NCI-H1930 (cell line): ENCODE data around the gene KRT4.
"Not testable (repeated sequence)": the region's sequence is repeated elsewhere in the genome, so short reads cannot be mapped to it uniquely, and the experiment has no call there.

Source experiments
- DNase-seq, 2 experiments: peaks; one replicate each; lab custom pipeline; 2025; lab: John Stamatoyannopoulos, UW

The KRT4 gene

DNA sequence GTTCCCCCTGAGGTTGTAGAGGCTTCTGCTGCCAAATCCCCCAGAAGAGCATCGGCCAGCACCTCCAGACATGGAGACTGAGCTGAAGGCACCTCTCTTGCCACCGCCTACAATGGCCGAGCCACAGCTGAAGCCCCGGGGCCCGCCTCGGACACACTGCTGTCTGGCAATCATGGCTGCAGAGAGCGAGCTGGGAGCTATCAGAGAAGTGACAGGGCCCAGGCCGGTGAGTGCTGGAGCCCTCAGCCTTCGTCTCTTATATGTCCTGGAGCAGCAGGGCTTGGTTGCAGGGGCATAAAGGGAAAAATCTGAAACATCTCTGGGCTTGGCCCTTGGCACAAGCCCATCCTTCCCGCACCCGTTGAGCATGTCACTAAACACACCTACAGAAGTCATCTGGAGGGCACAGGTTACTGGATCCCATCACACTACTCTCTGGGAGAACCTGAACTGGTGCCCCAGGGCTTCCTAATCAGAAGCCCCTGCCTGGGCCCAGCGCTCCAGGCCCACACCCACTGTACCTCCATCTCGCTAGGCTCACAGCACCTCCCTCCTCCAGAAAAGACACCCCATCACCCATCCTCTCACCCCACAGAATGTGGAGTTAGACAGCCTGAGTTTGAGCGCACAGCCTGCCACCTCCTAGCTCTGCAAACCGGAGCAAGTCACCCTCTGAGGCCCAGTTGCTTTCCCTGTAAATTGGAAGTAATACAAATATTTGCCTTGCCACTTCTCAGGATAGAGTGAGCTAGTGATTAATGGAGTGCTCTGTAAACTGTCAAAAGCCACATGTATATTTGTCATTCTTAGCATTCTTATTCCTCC, at the start of gene KRT4:
Gene KRT4, minus strand, starts transcription at position 232 of the 825 bp plus-strand sequence. Its CDS starts 58 bp downstream, at position 174.
- DNase-seq: no peak

- DNase-seq: no peak
Observed at GRCh38 chr12:52862023-52862422, 48.1 kb upstream of the KRT4 start.

DNA sequence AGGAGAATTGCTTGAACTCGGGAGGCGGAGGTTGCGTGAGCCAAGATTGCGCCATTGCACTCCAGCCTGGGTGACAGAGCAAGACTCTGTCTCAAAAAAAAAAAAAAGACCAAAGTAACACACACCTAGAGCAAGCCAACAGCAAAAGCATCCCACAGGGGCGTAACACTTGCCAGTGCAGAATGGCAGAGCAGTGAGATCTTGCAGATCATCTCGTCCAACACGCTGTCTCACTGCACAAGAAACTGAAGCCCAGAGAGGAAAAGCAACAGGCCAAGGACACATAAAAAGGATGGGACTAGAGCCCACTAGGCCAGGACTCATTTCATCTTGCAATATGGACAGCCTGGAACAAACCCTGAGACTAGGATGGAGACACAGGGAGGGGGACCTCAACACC, 47.6 kb upstream of the KRT4 start:
- DNase-seq: no peak

DNA sequence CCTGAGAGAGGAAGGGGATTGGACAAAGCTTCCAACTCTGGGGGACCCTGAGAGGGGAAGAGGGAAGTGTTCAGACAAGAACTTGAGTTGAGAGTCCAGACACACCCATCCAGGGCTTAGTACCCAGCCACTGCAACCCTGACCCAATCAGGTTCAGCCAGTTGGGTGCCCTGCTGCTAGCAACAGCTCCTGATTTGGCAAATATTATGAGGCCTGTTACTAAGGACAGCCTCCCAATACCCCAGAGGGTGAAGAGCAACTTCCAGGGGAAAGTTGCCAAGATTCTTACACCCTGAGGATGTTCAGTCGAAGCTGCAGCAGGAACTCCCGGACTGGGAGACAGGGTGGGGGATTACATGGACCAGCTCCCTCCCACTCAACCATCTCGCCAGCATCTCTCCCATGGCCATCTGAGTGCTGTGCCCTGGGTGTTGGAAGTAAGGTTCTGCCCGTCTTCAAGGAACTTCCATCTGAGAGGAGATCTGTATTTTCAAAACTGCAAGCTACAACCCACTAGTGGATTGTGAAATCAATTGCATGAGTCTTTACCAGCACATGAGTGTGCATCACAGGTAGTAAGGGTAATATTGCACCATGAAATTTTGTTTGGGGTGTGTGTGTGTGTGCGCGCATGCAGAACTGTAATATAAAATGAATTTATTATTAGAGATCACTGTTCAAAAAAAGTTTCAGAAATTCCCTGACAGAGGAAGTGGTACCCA, 46.3 kb upstream of the KRT4 start:
- DNase-seq: no peak

GRCh38 chr12:52857500-52857899, 43.6 kb upstream of the KRT4 start:
- no peak for DNase-seq

GRCh38 chr12:52856787-52857186, 42.9 kb upstream of the KRT4 start:
- DNase-seq: no peak

- DNase-seq: not testable (repeated sequence)
Observed at GRCh38 chr12:52856077-52856476, 42.2 kb upstream of the KRT4 start.

- DNase-seq: no peak
Observed at GRCh38 chr12:52851787-52852186, 37.9 kb upstream of the KRT4 start.

GRCh38 chr12:52850681-52851080, 36.8 kb upstream of the KRT4 start:
- DNase-seq: no peak

- no peak for DNase-seq
Observed at GRCh38 chr12:52849511-52849910, 35.6 kb upstream of the KRT4 start.

- DNase-seq: no peak
Observed at GRCh38 chr12:52848661-52849255, 34.8 kb upstream of the KRT4 start, which contains the start of gene KRT78. Gene KRT78 (minus strand): TSS chr12:52848994. CDS start chr12:52848930, 64 bp downstream.

DNA sequence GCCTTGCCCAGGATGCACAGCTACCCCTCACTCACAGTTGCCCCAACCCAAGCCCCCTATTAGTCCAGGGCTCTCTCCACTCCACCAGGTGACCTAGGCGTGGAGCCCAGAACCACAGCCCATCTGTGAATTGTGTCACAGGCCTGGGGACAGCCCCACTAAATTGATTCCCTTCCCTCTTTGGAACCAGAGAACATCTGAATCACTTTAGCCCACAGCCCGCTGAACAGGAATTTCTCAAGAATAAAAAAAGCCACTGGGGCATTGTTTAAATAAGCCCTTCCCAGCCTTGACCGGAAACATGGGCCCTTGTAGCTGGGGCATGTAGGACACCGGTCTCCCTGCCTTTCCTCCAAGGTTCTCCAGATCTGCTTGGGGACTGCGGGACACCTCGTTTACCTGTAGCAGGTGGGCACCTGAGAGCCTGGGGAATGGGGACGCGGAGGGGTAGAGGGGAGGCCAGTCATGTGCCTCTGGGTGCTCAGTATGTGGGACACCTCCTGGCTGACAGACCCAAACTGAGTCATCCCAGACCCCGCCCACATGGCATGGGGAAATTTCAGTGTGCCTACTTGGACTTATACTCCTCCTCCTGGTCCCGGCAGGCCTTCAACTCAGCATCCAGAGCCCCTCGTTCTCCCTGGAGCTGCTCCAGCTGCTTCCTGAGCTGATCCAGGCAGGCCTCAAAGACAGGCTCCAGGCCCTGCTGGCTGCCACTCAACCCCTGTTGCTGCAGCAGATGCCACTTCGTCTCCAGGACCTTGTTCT, 33.6 kb upstream of the KRT4 start:
- no peak for DNase-seq

DNA sequence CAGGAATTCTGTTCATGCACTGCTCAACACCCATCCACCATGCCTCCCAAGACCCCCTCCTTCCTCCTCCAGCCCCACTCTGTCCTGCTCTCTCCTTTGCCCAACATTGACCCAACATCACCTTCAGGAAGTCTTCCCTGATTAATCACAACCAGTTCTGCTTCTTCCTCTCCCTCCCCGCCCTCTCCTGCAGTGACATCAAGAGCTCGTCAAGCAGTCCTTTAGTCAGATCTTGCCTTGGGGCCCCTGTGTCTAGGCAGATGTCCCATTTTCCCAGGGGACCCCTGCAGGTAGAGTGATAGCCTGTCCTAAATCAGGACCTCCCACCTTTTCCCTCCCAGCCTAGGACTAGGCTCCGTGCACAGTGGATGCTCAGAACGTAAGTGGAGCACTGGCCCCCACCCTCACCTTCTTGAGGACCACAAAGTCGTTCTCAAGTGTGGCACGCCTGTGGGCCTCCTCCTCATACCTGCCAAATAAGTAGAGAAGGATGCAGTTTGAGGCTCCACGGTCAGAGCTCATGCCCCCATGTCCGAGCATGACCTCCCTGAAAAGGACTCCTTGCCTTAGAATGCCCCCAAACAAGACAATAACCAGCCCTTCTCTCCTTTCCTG, 32.5 kb upstream of the KRT4 start:
- DNase-seq: no peak

- DNase-seq: no peak
Observed at GRCh38 chr12:52845946-52846345, 32.0 kb upstream of the KRT4 start.

- DNase-seq: no peak
Observed at GRCh38 chr12:52844386-52844785, 30.5 kb upstream of the KRT4 start.

- no peak for DNase-seq
Observed at GRCh38 chr12:52839436-52840105, 25.7 kb upstream of the KRT4 start.

DNA sequence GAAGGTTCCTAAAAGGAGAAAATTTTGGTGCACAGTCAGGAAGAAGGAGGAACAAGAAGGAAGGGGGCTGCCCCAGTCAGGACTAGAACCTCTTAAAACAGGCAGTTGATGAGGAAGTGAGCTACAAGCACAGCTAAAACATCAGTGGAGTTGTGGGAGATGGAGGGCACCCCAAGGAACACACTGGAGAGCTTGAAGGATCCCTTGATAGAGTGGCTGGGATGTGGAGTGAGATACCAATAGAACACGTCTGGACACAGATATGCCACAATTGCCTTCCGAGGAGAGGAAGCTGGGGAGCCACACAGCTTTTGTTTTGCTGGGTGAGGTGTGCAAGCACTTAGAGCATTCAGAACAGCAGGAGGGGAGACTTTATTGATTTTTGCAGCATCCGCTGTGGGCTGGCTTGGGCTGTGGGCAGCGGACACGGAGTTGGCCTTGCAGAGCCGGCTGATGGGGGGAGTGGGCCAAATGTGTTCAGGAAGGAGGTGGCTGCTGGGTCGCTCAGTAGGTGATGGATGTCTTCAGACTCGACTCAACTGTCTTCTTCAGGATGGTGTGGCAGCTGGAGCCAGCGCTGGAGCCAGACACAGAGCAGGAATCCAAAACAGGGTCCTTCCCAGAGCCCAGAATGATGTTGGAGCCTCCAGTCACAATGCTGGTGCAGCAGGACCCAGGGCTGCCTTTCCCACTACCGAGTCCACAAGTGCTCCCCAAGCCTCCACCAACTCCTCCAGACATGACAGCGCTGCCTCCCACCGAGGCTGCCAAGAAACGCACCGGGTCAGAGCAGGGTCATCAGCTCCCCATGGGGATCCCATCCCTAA, 24.9 kb upstream of the KRT4 start:
- DNase-seq: no peak

- no peak for DNase-seq
Observed at GRCh38 chr12:52837781-52838608, 24.1 kb upstream of the KRT4 start.

- DNase-seq: no peak
Observed at GRCh38 chr12:52837413-52837741, 23.5 kb upstream of the KRT4 start.
